IPS DF 4.7 (cell line): Measurements from ENCODE around the gene MNT.

Experiments
- DNase-seq: peaks from one replicate; pipeline ENCODE4 v3.0.0-alpha.2; 2013; ENCODE audit warnings: low spot score; ENCODE audit errors: extremely low read depth

MNT gene

GRCh38 chr17:2383628-2384167 is 17.2 kb downstream of the MNT start:
- DNase-seq, result no peak

- no peak for DNase-seq
Measured at GRCh38 chr17:2380950-2381649, 19.8 kb downstream of the MNT start.

GRCh38 chr17:2380226-2380922 is 20.5 kb downstream of the MNT start:
- no peak for DNase-seq

- no peak for DNase-seq
Measured at GRCh38 chr17:2379489-2380225, 21.2 kb downstream of the MNT start.

- DNase-seq, result no peak
Measured at GRCh38 chr17:2378905-2379304, 22.0 kb downstream of the MNT start.

- no peak for DNase-seq
Measured at GRCh38 chr17:2377659-2378058, 23.2 kb downstream of the MNT start.

- DNase-seq, result no peak
Measured at GRCh38 chr17:2376107-2376506, 24.8 kb downstream of the MNT start.

- DNase-seq, result no peak
Measured at GRCh38 chr17:2375406-2375805, 25.5 kb downstream of the MNT start.

GRCh38 chr17:2374549-2375285 is 26.1 kb downstream of the MNT start:
- no peak for DNase-seq

GRCh38 chr17:2373179-2373578 is 27.7 kb downstream of the MNT start:
- no peak for DNase-seq

- no peak for DNase-seq
Measured at GRCh38 chr17:2372681-2373080, 28.2 kb downstream of the MNT start.

- no peak for DNase-seq
Measured at GRCh38 chr17:2372180-2372579, 28.7 kb downstream of the MNT start.

- no peak for DNase-seq
Measured at GRCh38 chr17:2371183-2372130, 29.4 kb downstream of the MNT start.

- DNase-seq, result no peak
Measured at GRCh38 chr17:2370211-2370589, 30.7 kb downstream of the MNT start.

- no peak for DNase-seq
Measured at GRCh38 chr17:2369551-2370210, 31.2 kb downstream of the MNT start.

- DNase-seq, result no peak
Measured at GRCh38 chr17:2369039-2369438, 31.8 kb downstream of the MNT start.

- no peak for DNase-seq
Measured at GRCh38 chr17:2368359-2368758, 32.5 kb downstream of the MNT start.

- DNase-seq, result no peak
Measured at GRCh38 chr17:2366747-2367494, 33.9 kb downstream of the MNT start.

GRCh38 chr17:2365132-2365531 is 35.7 kb downstream of the MNT start:
- no peak for DNase-seq
